ENCODE results near the gene SEMA6B.

GRCh38 chr19:4554717-4555116, 4.8 kb downstream of the SEMA6B start:
- TF ChIP-seq POLR2AphosphoS5 (IDR thresholded peaks at IDR 0.05; ENCODE audit: low read depth, low read length) (no peak), SIN3A (IDR thresholded peaks at IDR 0.05; ENCODE audit: borderline replicate concordance, insufficient read depth, low read length) (no peak), REST (IDR thresholded peaks at IDR 0.05; ENCODE audit: insufficient read depth in 1 of 2, low read depth in 2 of 2, low read length in 2 of 2) (no peak), TAF1 (IDR thresholded peaks at IDR 0.05; ENCODE audit: borderline replicate concordance, insufficient read depth, low read length) (no peak)
